Adipocyte (in vitro differentiated cells): ENCODE measurements around the gene SLX4IP.

Experiments
- DNase-seq: peaks from one replicate; pipeline ENCODE4 v3.0.0-alpha.2; 2015; ENCODE audit warnings: low read depth
- H3K27me3 ChIP-seq: replicated peaks from 2 replicates; pipeline ENCODE4 v1.7.0; 2013; ENCODE audit warnings: mild to moderate bottlenecking, low read length, moderate library complexity; ENCODE audit not compliant: control insufficient read depth, insufficient read depth
- H3K36me3 ChIP-seq: 2 replicates; pipeline ENCODE4 v1.7.0; 2013; ENCODE audit warnings: low read length, mild to moderate bottlenecking, moderate library complexity; ENCODE audit not compliant: control insufficient read depth, insufficient read depth, severe bottlenecking
- H3K4me1 ChIP-seq: 2 replicates; pipeline ENCODE4 v1.7.0; 2013; ENCODE audit warnings: mild to moderate bottlenecking, low read length, moderate library complexity; ENCODE audit not compliant: control insufficient read depth, insufficient read depth
- H3K4me3 ChIP-seq: 2 replicates; pipeline ENCODE4 v1.7.0; 2013; ENCODE audit warnings: mild to moderate bottlenecking, low read length, moderate library complexity
- H3K9ac ChIP-seq: 2 replicates; pipeline ENCODE4 v1.7.0; 2013; ENCODE audit warnings: mild to moderate bottlenecking, low read length, moderate library complexity
- H3K9me3 ChIP-seq: 2 replicates; pipeline ENCODE4 v1.7.0; 2013; ENCODE audit warnings: mild to moderate bottlenecking, low read length, moderate library complexity; ENCODE audit not compliant: control insufficient read depth

SLX4IP gene

DNA sequence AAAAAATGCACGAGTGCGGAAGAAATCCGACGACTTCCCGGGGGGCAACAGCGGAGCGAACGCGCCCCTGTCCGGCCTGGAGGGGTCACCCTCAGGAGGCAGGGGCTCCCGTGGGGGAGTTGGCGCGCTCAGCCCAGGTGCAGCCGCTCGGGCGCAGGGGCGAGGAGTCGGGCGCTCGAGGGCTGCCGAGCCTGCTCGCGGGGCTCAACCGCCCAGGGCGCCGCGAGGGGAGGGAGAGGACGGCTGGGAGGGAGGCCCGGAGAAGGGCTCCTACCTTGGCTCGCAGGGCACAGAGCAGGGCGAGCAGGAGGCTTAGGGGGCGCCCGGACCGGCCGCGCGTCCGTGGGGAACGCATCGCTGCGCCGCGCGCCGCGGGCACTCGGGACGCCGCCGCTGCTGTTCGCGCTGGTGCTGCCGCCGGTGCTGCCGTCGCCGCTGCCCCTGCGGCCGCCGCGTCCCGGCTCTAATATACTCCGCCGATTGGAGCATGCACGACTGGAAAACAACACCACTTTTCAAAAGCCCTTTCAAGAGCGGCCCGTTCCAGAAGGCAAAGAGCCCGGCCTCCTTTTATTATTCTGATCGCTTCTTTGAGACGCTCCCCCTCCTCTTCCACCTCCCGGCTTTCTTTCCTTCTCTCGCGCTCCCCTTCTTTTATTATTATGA, 238.2 kb downstream of the SLX4IP start:
- DNase-seq, result peak; percentile 71

DNA sequence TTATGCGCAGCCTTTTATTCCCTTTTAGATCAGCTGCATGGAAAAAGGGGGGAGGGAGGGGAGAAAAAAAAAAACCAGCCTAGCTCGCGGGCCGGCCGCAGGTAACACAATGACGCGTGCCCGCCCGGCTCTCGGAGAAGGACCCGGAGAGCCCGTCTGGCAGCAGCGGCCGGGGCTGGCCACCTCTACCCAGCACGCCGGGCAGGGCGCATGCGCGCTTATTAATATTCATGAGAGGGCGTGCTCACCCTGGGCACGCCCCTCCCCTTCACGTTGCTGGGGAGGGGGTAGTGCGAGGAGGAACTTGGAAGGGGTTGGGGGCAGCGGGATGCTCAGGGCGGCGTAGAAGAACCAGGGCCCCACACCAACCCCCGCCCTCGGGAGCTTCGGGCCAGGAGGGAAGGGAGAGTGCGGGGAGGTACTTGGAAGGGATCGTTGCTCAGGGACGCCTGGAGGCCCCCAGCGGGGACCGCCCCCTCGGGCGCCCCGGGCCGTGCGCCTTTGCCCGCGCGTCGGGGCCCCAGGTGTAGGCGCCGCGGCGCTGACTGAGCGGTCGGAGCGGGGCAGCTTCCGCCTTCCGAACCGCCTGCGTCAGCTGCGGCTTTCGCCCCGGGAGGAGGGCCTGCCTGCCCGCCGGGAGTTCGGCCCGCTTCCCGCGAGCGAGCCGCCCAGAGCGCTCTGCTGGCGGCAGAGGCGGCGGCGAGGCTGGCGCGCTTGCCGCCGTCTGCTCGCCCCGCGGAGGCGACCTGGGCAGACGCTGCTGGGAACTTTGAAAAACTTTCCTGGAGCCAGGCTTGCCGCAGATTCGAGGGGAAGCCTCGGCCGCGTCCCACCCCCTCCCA, 239.0 kb downstream of the SLX4IP start, which contains the start of gene JAG1:
Gene JAG1 (minus strand): TSS at position 158 of the 842 bp plus-strand sequence. CDS start 469 bp downstream, outside the sequence.
- Histone ChIP-seq H3K27me3 (no peaks in the 10 kb centered on the region), H3K9ac (peak within 1 kb of the TSS; percentile 93), H3K9me3 (no peaks in the 10 kb centered on the region), H3K4me1 (peaks cover 30% of the 10 kb centered on the region), H3K4me3 (peak within 1 kb of the TSS; percentile 91), H3K36me3 (no peaks in the 10 kb centered on the region)
- DNase-seq, result peak; percentile 98

More for the DNA sequence above, 238.2 kb downstream of the SLX4IP start:
- no peaks in the 10 kb centered on the region for H3K27me3 ChIP-seq
- peaks cover 34% of the 10 kb centered on the region for H3K4me1 ChIP-seq
- H3K9ac ChIP-seq, result peak overlapping the region; percentile 93
- peaks cover 4% of the 10 kb centered on the region for H3K36me3 ChIP-seq
- no peaks in the 10 kb centered on the region for H3K9me3 ChIP-seq
- H3K4me3 ChIP-seq, result peak overlapping the region; percentile 91

DNA sequence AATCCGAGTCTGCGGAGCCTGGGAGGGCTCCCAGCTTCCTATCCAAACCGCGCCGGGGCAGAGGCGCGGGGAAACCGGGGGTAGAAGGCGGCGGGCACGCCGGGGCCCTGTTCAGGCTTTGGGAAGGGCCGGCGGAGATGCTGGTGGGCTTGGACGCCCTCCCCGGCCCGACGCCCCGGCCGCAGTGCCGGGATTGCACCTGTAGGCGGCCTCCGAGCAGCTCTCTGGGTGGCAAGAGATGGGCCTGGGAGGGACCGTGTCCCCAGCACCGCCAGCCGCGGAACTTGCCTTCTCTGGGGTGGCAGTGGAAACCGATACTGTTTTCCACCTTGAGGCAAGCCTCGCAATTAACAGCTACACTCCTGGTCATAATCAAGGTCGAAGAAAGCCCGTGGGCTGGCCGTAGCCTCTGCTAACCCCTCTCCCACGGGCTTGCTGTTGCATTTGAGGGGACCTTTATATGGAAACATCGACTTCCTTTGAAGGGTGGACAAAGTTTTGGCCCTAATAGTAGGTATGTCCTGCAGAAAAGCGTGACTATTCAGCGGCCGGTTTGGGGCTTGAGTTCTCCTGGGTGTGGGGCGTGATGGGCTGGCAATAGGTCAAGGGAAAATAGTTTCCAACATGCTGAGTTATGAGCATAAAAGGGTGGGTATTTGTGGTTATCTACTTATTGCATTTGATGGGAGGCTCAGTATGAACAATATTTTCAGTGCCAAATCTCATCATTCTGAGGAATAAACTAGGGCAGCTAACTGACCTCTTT, 239.8 kb downstream of the SLX4IP start:
- Histone ChIP-seq H3K4me3 (peak overlapping the region; percentile 91), H3K27me3 (no peaks in the 10 kb centered on the region), H3K9me3 (no peaks in the 10 kb centered on the region), H3K4me1 (peaks cover 22% of the 10 kb centered on the region), H3K9ac (peak overlapping the region; percentile 93), H3K36me3 (no peaks in the 10 kb centered on the region)
- DNase-seq, result peak; percentile 86

DNA sequence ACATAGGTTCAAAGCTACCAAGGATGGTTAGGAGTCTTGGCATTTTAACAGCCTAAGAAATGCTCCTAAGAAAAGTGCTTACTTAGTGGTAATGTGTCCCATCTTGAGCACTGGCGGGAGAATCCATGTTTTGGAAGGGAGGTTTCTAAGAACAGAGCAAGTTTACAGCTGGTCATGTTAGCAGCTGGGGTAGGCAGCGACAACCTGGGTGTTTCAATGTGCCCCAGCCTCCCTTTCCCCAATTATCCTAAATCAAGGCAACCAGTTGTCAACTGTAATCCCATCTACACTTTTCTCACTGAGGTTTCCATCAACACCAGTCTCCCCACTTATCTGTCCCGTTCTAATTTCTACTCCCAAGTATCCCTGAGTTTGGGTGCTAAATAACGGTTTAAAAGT, 240.3 kb downstream of the SLX4IP start:
- Histone ChIP-seq H3K9ac (peak overlapping the region; percentile 93), H3K9me3 (no peaks in the 10 kb centered on the region), H3K36me3 (no peaks in the 10 kb centered on the region), H3K4me1 (peaks cover 16% of the 10 kb centered on the region), H3K4me3 (peak overlapping the region; percentile 91), H3K27me3 (no peaks in the 10 kb centered on the region)
- no peak for DNase-seq

DNA sequence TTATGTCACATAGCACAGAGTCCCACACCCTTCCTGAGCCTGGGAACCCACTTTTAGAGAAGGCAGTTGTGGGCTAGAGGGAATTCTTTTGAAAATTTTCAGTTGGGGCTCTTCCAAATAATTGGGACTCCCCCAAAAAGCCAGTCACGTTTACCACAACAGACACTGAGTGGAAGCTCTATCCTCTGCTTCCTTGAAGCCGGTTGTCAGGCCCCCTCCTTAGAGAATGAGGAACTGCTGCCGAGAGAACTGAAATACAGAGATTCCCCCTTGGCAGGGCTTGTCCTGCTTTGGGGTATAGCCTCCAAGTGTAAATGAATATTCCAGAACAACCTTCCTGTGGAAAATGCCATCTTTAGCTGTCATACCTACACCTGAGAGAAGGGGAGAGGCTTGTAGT, 241.4 kb downstream of the SLX4IP start:
- H3K9me3 ChIP-seq, result no peaks in the 10 kb centered on the region
- no peak for DNase-seq
- no peaks in the 10 kb centered on the region for H3K27me3 ChIP-seq
- peaks cover 9% of the 10 kb centered on the region for H3K4me1 ChIP-seq
- no peak overlapping the region for H3K9ac ChIP-seq
- H3K4me3 ChIP-seq, result no peak overlapping the region
- H3K36me3 ChIP-seq, result no peaks in the 10 kb centered on the region
